Type B pancreatic cell (in vitro differentiated cells): ENCODE measurements around the gene MXI1. TPM values are rescaled to one million over a fixed set of nuclear protein-coding genes. Genes with fewer than 3 reads are reported as not detected.
"Not testable (repeated sequence)": the region's sequence is repeated elsewhere in the genome, so short reads cannot be mapped to it uniquely, and the experiment has no call there.

Source experiments
- DNase-seq: peaks from one replicate; pipeline ENCODE4 v3.0.0; 2021; ENCODE audit warnings: mixed read lengths; ENCODE audit not compliant: unreplicated experiment; ENCODE audit errors: extremely low spot score
- H3K27ac Mint-ChIP-seq: 2 replicates; pipeline ENCODE4 v1.8.0; 2021; ENCODE audit warnings: mild to moderate bottlenecking, mixed read lengths
- H3K27me3 Mint-ChIP-seq: 2 replicates; pipeline ENCODE4 v1.8.0; 2021; ENCODE audit warnings: mixed read lengths
- H3K36me3 Mint-ChIP-seq: 2 replicates; pipeline ENCODE4 v1.8.0; 2021; ENCODE audit warnings: mixed read lengths
- H3K4me1 Mint-ChIP-seq: one replicate; pipeline ENCODE4 v1.8.0; 2021; ENCODE audit warnings: mixed read lengths; ENCODE audit not compliant: unreplicated experiment
- H3K4me3 Mint-ChIP-seq: 2 replicates; pipeline ENCODE4 v1.8.0; 2021; ENCODE audit warnings: mild to moderate bottlenecking, mixed read lengths
- H3K9me3 Mint-ChIP-seq: 2 replicates; pipeline ENCODE4 v1.8.0; 2021; ENCODE audit warnings: mixed read lengths
- total RNA-seq: library from RNA; stranded (reverse); gene quantifications from 2 replicates; pipeline ENCODE4 v1.2.1, GENCODE V29; 2021; ENCODE audit warnings: low replicate concordance
- TF ChIP-seq, protein P1 (sequence below): fragments of 200-600 bp; sonication (generic); conservative IDR thresholded peaks from 2 replicates; pipeline ENCODE4 v1.5.0; 2021; ENCODE audit warnings: antibody characterized with exemption, mild to moderate bottlenecking

Gene MXI1
- total RNA-seq, 1 donor from 2014 or later, result 34.7 TPM

DNA sequence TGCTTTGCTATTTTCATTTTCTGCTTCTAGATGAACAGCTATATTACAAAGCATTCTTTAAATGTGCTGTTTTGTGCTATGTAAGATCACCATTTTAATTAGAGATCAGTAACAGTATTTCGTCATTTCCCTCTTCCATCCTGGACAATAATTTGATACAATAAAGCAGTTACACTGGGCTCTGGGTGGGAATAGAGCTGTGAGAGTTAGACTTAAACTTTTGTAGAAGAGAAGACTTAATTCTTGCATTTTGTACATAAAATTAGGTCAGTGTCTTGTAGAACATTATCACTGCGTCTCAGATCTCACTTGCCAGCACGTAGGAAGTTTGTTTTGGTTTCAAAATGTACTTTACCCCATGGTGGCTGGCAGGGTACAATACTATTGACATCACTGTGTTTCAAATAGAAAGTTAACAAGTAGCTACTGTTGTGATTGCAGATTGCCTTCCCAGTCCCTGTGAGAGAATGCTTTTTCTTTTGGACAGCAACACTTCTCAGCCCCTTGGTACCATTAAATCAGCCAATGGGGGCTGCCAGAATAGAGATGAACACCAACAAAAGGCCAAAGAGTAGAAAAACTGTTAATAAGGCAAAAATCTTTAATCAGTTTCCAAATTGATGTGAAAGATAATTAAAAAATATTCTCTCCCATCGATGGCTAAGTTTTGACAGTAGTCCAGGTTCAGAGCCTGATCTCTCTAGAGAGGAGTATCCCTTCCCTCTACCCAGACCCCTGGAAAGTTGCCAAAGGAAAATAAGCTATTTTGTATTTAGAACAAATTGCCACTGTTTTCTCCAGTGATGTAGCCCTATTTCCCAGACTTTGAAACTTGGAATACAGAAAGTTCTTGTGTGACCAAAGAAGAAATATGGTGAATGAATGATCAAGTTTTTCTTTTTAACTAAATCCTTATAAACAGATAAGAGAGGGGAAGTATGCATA lies 62.2 kb downstream of the MXI1 start:
- H3K27ac Mint-ChIP-seq, result no peak overlapping the region
- no peaks in the 10 kb centered on the region for H3K36me3 Mint-ChIP-seq
- H3K4me1 Mint-ChIP-seq, result peaks cover 31% of the 10 kb centered on the region
- no peaks in the 10 kb centered on the region for H3K27me3 Mint-ChIP-seq
- DNase-seq, result no peak
- TF ChIP-seq, protein P1, sequence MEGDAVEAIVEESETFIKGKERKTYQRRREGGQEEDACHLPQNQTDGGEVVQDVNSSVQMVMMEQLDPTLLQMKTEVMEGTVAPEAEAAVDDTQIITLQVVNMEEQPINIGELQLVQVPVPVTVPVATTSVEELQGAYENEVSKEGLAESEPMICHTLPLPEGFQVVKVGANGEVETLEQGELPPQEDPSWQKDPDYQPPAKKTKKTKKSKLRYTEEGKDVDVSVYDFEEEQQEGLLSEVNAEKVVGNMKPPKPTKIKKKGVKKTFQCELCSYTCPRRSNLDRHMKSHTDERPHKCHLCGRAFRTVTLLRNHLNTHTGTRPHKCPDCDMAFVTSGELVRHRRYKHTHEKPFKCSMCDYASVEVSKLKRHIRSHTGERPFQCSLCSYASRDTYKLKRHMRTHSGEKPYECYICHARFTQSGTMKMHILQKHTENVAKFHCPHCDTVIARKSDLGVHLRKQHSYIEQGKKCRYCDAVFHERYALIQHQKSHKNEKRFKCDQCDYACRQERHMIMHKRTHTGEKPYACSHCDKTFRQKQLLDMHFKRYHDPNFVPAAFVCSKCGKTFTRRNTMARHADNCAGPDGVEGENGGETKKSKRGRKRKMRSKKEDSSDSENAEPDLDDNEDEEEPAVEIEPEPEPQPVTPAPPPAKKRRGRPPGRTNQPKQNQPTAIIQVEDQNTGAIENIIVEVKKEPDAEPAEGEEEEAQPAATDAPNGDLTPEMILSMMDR, result no peak
- no peaks in the 10 kb centered on the region for H3K9me3 Mint-ChIP-seq
- no peak overlapping the region for H3K4me3 Mint-ChIP-seq

DNA sequence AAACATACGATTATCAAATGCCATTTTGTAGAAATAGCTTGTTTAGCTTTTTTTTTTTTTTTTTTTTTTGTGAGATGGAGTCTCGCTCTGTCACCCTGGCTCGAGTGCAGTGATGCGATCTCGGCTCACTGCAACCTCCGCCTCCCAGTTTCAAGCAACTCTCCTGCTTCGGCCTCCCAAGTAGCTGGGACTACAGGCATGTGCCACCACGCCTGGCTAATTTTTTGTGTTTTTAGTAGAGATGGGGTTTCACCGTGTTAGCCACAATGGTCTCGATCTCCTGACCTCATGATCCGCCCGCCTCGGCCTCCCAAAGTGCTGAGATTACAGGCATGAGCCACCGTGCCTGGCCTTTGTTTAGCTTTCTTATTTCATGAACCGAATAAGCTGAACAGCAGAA lies 65.6 kb downstream of the MXI1 start:
- H3K4me3 Mint-ChIP-seq, H3K36me3 Mint-ChIP-seq, H3K27me3 Mint-ChIP-seq, DNase-seq, H3K27ac Mint-ChIP-seq, H3K9me3 Mint-ChIP-seq: not testable (repeated sequence)
- peaks cover 45% of the 10 kb centered on the region for H3K4me1 Mint-ChIP-seq

DNA sequence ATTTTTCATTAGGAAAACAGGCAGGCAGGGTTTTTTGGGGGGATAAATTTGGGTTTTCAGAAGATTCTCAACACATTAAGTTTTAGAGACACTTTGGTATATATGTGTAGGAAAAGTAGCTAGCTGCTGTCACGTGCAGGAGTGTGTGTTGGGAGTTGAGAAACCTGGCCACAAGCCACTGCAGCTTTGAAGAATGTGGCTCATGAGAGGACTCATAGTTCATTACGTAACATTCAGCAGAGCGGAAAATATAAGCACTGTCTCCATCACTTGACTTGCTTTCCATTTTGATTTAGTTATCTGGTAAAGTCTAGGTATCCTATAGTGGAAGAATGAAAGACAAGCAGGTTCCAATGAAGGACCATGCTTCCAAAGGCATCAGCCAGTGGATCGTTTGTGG lies 66.1 kb downstream of the MXI1 start:
- H3K27ac Mint-ChIP-seq, result no peak overlapping the region
- H3K36me3 Mint-ChIP-seq, result no peaks in the 10 kb centered on the region
- no peaks in the 10 kb centered on the region for H3K27me3 Mint-ChIP-seq
- TF ChIP-seq, protein P1, result no peak
- no peak overlapping the region for H3K4me3 Mint-ChIP-seq
- DNase-seq, result no peak
- peaks cover 49% of the 10 kb centered on the region for H3K4me1 Mint-ChIP-seq
- no peaks in the 10 kb centered on the region for H3K9me3 Mint-ChIP-seq

DNA sequence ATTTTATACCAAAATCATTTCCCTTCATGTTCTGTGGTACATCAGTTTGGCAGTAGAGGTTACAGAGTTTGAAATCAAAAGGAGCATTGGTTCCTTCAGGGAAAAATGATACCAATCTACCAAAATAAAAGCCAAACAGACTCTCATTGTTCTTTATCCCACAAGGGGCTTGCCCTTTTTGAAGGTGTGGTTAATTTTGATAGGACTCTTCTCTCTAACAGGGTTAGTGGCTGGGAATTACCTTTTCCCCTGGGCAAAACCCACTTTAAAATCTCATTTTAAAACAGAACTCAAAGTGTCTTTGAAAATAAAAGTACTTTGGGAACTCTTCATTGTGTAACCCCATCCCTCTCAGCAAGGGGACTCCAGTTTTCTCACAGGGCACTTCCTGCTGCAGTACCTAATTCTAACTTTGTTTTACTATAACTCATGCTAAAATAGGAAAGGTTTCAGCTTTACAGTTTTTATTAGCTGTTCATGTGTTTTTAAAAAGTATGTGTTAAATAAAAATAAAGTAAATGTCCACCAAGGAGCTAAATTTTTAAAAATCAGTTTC lies 66.7 kb downstream of the MXI1 start:
- Mint-ChIP-seq H3K27me3 (no peaks in the 10 kb centered on the region), H3K27ac (no peak overlapping the region), H3K4me3 (no peak overlapping the region), H3K9me3 (no peaks in the 10 kb centered on the region), H3K36me3 (no peaks in the 10 kb centered on the region), H3K4me1 (peaks cover 52% of the 10 kb centered on the region)
- no peak for DNase-seq
- TF ChIP-seq, protein P1, result peak; percentile 20

DNA sequence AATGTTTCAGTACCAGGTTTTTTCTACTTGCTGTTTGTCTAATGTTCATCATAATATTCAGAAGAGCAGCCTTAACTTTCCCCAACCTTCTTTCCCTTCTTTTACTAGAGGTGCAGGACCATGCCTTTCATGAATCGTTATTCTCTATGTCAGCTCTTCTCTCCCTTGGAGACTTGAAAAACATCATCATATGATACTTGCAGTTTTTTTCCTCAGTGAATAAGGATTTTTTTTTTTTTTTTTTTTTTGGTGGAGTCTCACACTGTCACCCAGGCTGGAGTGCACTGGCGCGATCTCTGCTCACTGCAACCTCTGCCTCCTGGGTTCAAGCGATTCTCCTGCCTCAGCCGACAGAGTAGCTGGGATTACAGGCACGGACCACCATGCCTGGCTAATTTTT lies 67.2 kb downstream of the MXI1 start:
- H3K4me1 Mint-ChIP-seq, result peaks cover 50% of the 10 kb centered on the region
- H3K9me3 Mint-ChIP-seq, result no peaks in the 10 kb centered on the region
- no peak overlapping the region for H3K27ac Mint-ChIP-seq
- no peak overlapping the region for H3K4me3 Mint-ChIP-seq
- H3K36me3 Mint-ChIP-seq, result peaks cover 3% of the 10 kb centered on the region
- DNase-seq, result no peak
- TF ChIP-seq, protein P1, result no peak
- H3K27me3 Mint-ChIP-seq, result no peaks in the 10 kb centered on the region

DNA sequence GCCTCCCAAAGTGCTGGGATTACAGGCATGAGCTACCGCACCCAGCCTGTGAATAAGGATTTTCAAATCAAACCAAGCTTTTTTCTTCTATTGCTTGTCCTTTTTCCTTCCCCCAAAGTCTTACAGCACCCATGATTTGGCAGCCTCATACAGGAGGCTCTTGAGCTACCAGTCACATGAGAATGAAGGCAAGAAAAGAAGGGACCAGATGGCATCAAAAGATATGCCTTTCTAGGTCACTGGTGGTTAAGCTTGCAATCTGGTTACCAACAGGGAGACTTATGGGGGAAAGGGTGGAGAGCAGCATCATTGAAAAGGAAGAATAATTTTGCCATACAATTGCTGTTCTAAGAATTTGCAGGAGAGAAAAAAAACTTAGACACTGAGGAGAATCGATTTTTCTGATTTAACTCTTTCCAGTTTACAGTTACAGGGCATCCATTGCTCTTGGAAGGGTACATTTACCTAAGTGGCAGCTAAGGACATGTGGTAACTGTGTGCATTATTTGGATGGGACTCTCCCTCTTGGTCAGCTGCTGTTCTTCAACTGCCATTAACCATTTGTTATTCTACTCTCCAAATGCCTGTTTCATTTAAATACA lies 67.8 kb downstream of the MXI1 start:
- no peak for DNase-seq

More for the DNA sequence above, 67.8 kb downstream of the MXI1 start:
- H3K27me3 Mint-ChIP-seq, result no peaks in the 10 kb centered on the region
- H3K27ac Mint-ChIP-seq, result no peak overlapping the region
- TF ChIP-seq, protein P1, result no peak
- peaks cover 45% of the 10 kb centered on the region for H3K4me1 Mint-ChIP-seq
- H3K36me3 Mint-ChIP-seq, result peaks cover 3% of the 10 kb centered on the region
- no peak overlapping the region for H3K4me3 Mint-ChIP-seq
- no peaks in the 10 kb centered on the region for H3K9me3 Mint-ChIP-seq
